ENCODE results near the gene DNAJC6.

GRCh38 chr1:65419681-65420589 is 110.6 kb downstream of the DNAJC6 start:
- TF ChIP-seq TAF1 (IDR thresholded peaks at IDR 0.05; ENCODE audit: low read depth, low read length): no peak
- TF ChIP-seq POLR2A (IDR thresholded peaks at IDR 0.05; ENCODE audit: low read depth, low read length): no peak
